ENCODE data around the gene GTF2A1L. TPM values are rescaled to one million over a fixed set of nuclear protein-coding genes. Genes with fewer than 3 reads are reported as not detected.
"Not testable (repeated sequence)": the region's sequence is repeated elsewhere in the genome, so short reads cannot be mapped to it uniquely, and the experiment has no call there.

The GTF2A1L gene
- total RNA-seq, 4 donors from 2014 or later = 11.8 to 39.5 (median 18.7) TPM

DNA sequence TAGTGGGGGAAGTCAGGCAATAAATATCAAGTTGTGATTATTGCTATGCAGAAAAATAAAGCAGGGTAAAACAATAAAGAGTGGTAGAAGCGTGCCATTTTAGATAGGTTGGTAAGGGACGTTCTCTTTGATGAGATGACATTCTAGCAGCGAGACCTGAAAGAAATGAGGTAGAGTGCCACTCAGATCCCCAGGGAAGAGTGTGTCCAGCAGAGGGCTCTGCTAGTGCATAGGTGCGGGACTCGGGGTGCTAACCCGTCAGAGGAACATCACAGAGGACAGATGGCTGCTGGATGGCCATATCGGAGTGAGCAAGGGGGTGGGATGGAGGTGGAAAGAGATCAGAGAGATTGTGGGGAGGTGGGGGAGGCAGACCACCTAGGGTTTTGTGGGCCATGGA, 16.3 kb upstream of the GTF2A1L start:
- H3K27me3 ChIP-seq = no peaks in the 10 kb centered on the region
- intact Hi-C loops (cut with DNase I) = loop anchor here (2.0 kb wide), 1 partner anchor 125 kb away; no protein-coding TSS in a partner anchor
- no peaks in the 10 kb centered on the region for H3K9me3 ChIP-seq
- H3K27ac ChIP-seq (replicated peaks in 1 of 4) = peak overlapping the region in 1 of 4 donors; percentile 37
- H3K4me3 ChIP-seq = no peak overlapping the region
- no peak for TF ChIP-seq POLR2AphosphoS5 (IDR thresholded peaks at IDR 0.05)
- TF ChIP-seq, protein P1, sequence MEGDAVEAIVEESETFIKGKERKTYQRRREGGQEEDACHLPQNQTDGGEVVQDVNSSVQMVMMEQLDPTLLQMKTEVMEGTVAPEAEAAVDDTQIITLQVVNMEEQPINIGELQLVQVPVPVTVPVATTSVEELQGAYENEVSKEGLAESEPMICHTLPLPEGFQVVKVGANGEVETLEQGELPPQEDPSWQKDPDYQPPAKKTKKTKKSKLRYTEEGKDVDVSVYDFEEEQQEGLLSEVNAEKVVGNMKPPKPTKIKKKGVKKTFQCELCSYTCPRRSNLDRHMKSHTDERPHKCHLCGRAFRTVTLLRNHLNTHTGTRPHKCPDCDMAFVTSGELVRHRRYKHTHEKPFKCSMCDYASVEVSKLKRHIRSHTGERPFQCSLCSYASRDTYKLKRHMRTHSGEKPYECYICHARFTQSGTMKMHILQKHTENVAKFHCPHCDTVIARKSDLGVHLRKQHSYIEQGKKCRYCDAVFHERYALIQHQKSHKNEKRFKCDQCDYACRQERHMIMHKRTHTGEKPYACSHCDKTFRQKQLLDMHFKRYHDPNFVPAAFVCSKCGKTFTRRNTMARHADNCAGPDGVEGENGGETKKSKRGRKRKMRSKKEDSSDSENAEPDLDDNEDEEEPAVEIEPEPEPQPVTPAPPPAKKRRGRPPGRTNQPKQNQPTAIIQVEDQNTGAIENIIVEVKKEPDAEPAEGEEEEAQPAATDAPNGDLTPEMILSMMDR (IDR thresholded peaks at IDR 0.05) = peak; percentile 13 to 43 (median 22)
- WGBS = 77% methylated on average over 7 of the region's 7 CpGs
- peaks cover 0 to 30% (median 28%) of the 10 kb centered on the region in 4 donors for H3K4me1 ChIP-seq
- H3K36me3 ChIP-seq = peaks cover 11 to 29% (median 16%) of the 10 kb centered on the region in 4 donors
- DNase-seq (ENCODE audit: extremely low spot score) = no peak

DNA sequence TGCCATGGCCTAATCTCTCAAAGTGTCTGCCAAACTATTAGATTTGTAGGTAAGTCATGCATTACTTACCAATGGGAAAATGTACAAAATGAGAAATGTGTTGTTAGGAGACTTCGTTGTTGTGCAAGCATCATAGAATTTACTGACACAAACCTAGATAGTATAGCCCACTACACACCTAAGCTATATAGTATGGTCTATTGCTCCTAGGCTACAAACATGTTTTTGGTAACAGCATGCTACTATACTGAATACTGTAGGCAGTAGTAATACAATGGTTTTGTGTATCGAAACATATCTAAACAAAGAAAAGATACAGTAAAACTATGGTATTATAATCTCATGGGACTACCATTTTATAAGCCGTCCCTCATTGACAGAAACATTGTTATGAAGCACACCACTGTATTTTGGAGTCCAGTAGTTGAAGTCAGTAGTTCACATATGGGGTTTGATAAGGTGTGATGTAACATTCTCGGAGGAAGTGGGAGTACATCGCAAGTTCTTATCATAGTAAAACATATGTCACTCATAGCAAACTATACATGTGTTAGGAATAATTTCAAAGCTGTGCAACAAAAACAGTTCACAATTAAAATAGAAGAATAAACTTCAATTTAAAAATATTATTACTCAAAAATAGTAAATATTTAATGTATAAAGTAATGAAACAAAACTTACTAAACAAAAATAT, 12.0 kb upstream of the GTF2A1L start:
- H3K9me3 ChIP-seq = no peaks in the 10 kb centered on the region
- intact Hi-C loops (cut with DNase I) = no loop called here
- H3K4me1 ChIP-seq = peaks cover 0 to 26% (median 22%) of the 10 kb centered on the region in 4 donors
- TF ChIP-seq POLR2AphosphoS5 (IDR thresholded peaks at IDR 0.05) = no peak
- TF ChIP-seq EP300 (IDR thresholded peaks at IDR 0.05) = no peak
- TF ChIP-seq, protein P1 (IDR thresholded peaks at IDR 0.05) = no peak
- no peak for TF ChIP-seq POLR2A (IDR thresholded peaks at IDR 0.05; ENCODE audit: low read depth)
- peaks cover 0 to 7% (median 3%) of the 10 kb centered on the region in 4 donors for H3K36me3 ChIP-seq
- 92% methylated on average over 5 of the region's 5 CpGs for WGBS
- H3K27me3 ChIP-seq = no peaks in the 10 kb centered on the region
- no peak overlapping the region for H3K27ac ChIP-seq (replicated peaks in 1 of 4)
- no peak overlapping the region for H3K4me3 ChIP-seq
- DNase-seq (ENCODE audit: extremely low spot score) = no peak

DNA sequence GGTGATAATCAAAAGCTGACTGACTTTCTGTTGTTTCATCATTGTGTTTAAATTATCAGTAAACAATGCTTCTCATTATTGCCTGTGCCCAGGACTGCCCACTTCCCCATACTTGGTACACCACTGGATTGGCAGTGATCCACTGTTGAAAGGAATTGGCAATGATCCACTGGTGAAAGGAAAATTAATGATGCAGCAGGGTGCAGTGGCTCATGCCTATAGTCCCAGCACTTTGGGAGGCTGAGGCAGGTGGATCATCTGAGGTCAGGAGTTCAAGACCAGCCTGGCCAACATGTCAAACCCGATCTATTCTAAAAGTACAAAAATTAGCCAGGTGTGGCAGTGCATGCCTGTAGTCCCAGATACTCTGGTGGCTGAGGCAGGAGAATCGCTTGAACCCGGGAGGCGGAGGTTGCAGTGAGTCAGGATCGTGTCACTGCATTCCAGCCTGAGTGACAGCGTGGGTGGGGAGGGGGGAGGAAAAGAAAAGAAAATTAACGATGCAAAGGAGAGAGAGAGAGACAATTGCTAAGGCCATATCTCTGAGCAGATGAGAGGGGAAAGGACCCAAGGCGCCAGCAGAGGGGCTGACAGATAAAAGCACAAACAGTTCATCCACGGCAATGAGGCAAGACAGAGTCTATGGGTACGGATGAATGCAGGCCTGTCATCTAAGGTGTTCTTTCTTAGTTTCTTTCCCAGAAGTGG, 10.2 kb upstream of the GTF2A1L start:
- H3K36me3 ChIP-seq = peaks cover 0 to 7% (median 3%) of the 10 kb centered on the region in 4 donors
- DNase-seq (ENCODE audit: extremely low spot score) = no peak
- no peak for TF ChIP-seq EP300 (IDR thresholded peaks at IDR 0.05)
- no peak for TF ChIP-seq POLR2AphosphoS5 (IDR thresholded peaks at IDR 0.05)
- no peak for TF ChIP-seq POLR2A (IDR thresholded peaks at IDR 0.05; ENCODE audit: low read depth)
- TF ChIP-seq, protein P1 (IDR thresholded peaks at IDR 0.05) = no peak
- H3K4me3 ChIP-seq = no peak overlapping the region
- no peaks in the 10 kb centered on the region for H3K27me3 ChIP-seq
- no peaks in the 10 kb centered on the region for H3K9me3 ChIP-seq
- intact Hi-C loops (cut with DNase I) = no loop called here
- H3K27ac ChIP-seq (replicated peaks in 1 of 4) = no peak overlapping the region
- WGBS = 81% methylated on average over 10 of the region's 10 CpGs
- H3K4me1 ChIP-seq = peaks cover 0 to 17% (median 11%) of the 10 kb centered on the region in 4 donors

DNA sequence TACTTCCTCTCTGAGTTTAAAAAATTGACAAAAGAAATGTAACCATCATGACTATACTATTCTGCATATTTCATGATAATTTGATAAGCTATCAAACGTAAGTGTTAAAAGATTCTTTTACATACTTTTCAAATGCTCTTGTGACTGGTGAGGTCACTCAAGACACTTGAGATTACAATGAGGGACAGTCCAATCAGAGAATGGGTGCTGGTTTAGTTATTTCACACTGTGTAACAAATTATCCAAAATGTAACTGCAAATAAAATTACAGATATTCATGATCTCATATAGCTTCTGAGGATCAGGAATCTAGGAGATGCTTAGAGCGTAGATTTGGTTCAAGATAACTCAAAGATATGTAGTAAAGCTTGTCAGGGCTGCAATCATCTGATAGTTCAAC, 4.4 kb upstream of the GTF2A1L start:
- TF ChIP-seq, protein P1 (IDR thresholded peaks at IDR 0.05) = no peak
- TF ChIP-seq POLR2AphosphoS5 (IDR thresholded peaks at IDR 0.05) = no peak
- no peak for TF ChIP-seq EP300 (IDR thresholded peaks at IDR 0.05)
- TF ChIP-seq POLR2A (IDR thresholded peaks at IDR 0.05; ENCODE audit: low read depth) = no peak
- intact Hi-C loops (cut with DNase I) = no loop called here
- Histone ChIP-seq H3K36me3 (no peaks in the 10 kb centered on the region), H3K4me1 (peaks cover 0 to 8% (median 4%) of the 10 kb centered on the region in 4 donors), H3K27me3 (no peaks in the 10 kb centered on the region), H3K27ac (replicated peaks in 1 of 4) (no peak overlapping the region), H3K4me3 (no peak overlapping the region), H3K9me3 (peaks cover 0 to 5% (median 0%) of the 10 kb centered on the region in 4 donors)
- 84% methylated on average over 2 of the region's 2 CpGs for WGBS
- no peak for DNase-seq (ENCODE audit: extremely low spot score)

DNA sequence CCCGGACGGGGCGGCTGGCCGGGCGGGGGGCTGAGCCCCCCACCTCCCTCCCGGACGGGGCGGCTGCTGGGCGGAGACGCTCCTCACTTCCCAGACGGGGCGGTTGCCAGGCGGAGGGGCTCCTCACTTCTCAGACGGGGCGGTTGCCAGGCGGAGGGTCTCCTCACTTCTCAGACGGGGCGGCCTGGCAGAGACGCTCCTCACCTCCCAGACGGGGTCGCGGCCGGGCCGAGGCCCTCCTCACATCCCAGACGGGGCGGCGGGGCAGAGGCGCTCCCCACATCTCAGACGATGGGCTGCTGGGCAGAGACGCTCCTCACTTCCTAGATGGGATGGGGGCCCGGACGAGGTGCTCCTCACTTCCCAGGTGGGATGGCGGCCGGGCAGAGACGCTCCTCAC, 3.1 kb upstream of the GTF2A1L start:
- H3K27ac ChIP-seq (replicated peaks in 1 of 4); H3K27me3 ChIP-seq; intact Hi-C loops (cut with DNase I); H3K9me3 ChIP-seq; H3K36me3 ChIP-seq; H3K4me3 ChIP-seq; H3K4me1 ChIP-seq; DNase-seq (ENCODE audit: extremely low spot score): not testable (repeated sequence)
- WGBS = 100% methylated on average over 13 of the region's 35 CpGs

Measured in esophagus muscularis mucosa (tissue), 4 donors.